IPS-20b (cell line): ENCODE measurements around the gene ARSG.

Source experiments
- H3K27ac ChIP-seq: one replicate; pipeline ENCODE4 v1.5.1; 2013; ENCODE audit warnings: low read length
- H3K27me3 ChIP-seq: 2 replicates; pipeline ENCODE4 v1.6.1; 2013; ENCODE audit warnings: mild to moderate bottlenecking, low read length, inconsistent platforms; ENCODE audit not compliant: insufficient read depth
- H3K36me3 ChIP-seq: 2 replicates; pipeline ENCODE4 v1.6.1; 2013; ENCODE audit warnings: low read depth, mild to moderate bottlenecking, inconsistent platforms, low read length, moderate library complexity; ENCODE audit not compliant: insufficient read depth
- H3K4me1 ChIP-seq: 2 replicates; pipeline ENCODE4 v1.6.1; 2013; ENCODE audit warnings: mild to moderate bottlenecking, control low read depth, inconsistent platforms, low read length, moderate library complexity; ENCODE audit not compliant: insufficient read depth
- H3K4me3 ChIP-seq: 2 replicates; pipeline ENCODE4 v1.5.1; 2013; ENCODE audit warnings: mild to moderate bottlenecking, low read length, inconsistent platforms
- H3K9ac ChIP-seq: 2 replicates; pipeline ENCODE4 v1.6.1; 2013; ENCODE audit warnings: low read depth, mild to moderate bottlenecking, inconsistent platforms, low read length, moderate library complexity
- H3K9me3 ChIP-seq: 2 replicates; pipeline ENCODE4 v1.6.1; 2013; ENCODE audit warnings: mild to moderate bottlenecking, low read depth, low read length, inconsistent platforms; ENCODE audit not compliant: insufficient read depth

ARSG gene

DNA sequence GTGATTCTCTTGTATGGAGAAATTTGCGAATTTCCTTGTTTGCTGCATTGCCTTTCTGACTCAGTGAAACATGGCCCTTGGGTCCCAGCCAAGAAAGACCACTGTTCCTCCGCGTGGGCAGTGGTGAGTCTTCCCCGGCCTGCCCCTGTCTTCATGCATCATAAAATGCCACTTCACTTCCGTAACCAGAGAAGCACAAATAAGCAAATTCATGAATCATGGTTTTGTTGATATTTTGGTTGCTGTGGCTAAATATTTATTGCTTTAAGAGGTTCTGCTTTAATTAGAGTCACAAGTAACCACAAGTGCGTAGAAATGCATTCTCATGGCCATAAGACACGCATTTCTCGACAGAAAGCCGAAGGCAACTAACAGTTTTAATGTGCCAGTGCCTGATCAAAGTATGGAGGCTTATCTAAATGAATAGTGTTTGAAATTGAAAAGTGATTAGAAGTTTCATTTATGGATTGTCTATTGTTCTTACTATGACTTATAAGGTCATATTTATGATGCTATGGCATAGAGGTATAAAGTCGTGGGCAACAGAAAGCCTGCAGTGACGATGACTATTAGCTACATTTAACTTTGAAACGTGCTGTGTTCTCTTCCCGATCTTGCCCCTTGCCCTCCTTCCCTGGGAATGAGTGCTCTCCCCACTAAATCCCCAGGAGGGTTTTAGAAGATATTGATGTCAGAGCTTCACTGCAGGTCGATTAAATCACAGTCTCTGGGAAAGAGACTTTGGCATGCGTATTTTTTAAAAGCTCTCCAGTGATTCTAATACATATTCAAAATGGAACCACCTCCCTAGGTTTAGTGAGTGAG is 90.0 kb downstream of the ARSG start:
- H3K4me1 ChIP-seq = peaks cover 18% of the 10 kb centered on the region; the same call in 1 of the 2 replicates
- H3K27ac ChIP-seq = no peak overlapping the region
- no peaks in the 10 kb centered on the region for H3K9me3 ChIP-seq
- H3K36me3 ChIP-seq = no peaks in the 10 kb centered on the region
- no peaks in the 10 kb centered on the region for H3K27me3 ChIP-seq
- no peak overlapping the region for H3K9ac ChIP-seq
- H3K4me3 ChIP-seq = no peak overlapping the region

- Histone ChIP-seq H3K4me3 (no peak overlapping the region), H3K4me1 (peaks cover 13% of the 10 kb centered on the region; the same call in 1 of the 2 replicates), H3K27ac (no peak overlapping the region)
These were observed 91.3 kb downstream of the ARSG start for GRCh38 chr17:68382582-68383085.

DNA sequence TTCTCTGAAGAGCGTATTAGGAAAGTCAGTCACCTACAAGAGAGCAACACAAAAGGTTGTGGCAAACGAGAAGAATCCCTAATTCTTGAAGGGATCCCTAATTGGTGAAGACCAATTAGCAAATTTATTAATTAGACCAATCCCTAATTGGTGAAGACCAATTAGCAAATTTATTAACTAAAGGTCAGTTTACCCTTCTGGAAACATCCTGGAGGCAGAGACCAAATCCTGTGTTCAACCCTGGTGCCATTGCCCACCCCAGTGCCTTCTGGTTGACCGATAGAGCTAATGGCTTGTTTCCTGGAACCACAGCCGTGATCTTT is 91.8 kb downstream of the ARSG start:
- no peak overlapping the region for H3K27ac ChIP-seq

More at GRCh38 chr17:68382582-68383085, 91.3 kb downstream of the ARSG start:
- Histone ChIP-seq H3K36me3 (no peaks in the 10 kb centered on the region), H3K27me3 (no peaks in the 10 kb centered on the region), H3K9me3 (no peaks in the 10 kb centered on the region), H3K9ac (no peak overlapping the region)

DNA sequence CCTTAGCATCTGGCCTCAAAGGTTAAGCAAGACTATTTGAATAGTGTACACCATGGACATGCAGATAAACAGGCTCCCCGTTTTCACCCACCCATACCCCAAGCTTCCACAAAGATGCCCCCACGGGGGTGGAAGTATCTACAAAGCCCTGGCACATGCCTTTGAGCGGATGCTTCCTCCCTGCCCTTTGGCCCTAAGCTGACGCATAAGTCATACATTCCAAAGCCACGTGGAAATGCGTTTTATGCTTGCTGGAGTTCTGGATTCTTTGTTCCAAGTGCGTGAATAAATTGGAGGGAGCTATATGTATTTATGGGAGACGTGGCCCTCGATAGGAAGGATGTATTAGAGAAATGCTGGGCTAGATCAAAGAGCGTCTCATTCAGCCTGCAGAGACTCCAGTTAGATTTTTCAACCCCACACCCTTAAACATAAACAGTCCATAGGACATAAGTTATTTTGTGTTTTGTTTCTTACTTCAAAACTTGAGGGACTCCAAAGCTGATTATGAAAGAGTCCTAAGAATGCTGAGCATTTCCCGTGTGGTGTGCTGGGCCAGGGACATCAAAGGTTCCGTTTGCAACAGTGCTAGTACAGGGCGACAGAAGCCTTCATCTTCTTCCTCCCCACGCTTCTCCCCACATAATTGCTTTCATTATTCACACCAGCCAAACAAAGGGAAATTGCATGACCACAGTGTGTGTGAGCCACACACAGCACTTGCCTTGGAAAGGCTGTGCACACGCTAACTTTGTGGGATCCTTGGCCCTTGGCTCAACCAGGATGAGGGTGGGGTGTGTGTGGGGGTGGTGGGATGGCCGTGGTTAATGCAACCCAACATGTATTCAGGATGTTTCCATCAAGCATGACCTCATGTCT is 92.4 kb downstream of the ARSG start:
- H3K27ac ChIP-seq = no peak overlapping the region
- H3K4me1 ChIP-seq = peaks cover 4% of the 10 kb centered on the region; the same call in 1 of the 2 replicates
- H3K4me3 ChIP-seq = no peak overlapping the region
- no peaks in the 10 kb centered on the region for H3K27me3 ChIP-seq
- H3K36me3 ChIP-seq = no peaks in the 10 kb centered on the region
- no peaks in the 10 kb centered on the region for H3K9me3 ChIP-seq
- no peak overlapping the region for H3K9ac ChIP-seq

More for the DNA sequence above, 91.8 kb downstream of the ARSG start:
- no peak overlapping the region for H3K9ac ChIP-seq
- no peak overlapping the region for H3K4me3 ChIP-seq
- no peaks in the 10 kb centered on the region for H3K9me3 ChIP-seq
- H3K27me3 ChIP-seq = no peaks in the 10 kb centered on the region
- H3K4me1 ChIP-seq = peaks cover 10% of the 10 kb centered on the region; the same call in 1 of the 2 replicates
- H3K36me3 ChIP-seq = no peaks in the 10 kb centered on the region

DNA sequence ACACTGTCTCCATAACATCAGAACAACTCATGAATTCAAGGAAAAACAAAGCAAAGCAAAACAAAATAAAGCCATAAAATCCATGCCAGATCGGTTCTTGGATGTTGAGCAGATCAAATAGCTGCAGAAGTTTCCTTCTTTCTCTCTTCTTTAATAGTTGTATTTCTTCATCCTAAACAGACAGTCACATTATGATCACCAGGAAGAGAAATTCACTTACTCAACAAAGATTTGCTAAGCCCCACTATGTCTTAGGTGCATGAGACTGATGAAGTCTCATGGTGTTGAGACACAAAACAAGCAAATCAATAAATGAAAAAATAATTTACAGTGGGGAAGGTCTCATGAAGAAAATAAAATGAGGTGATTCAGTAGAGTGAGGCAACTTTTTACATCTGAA is 93.2 kb downstream of the ARSG start:
- H3K36me3 ChIP-seq = no peaks in the 10 kb centered on the region
- H3K9ac ChIP-seq = no peak overlapping the region
- H3K27ac ChIP-seq = no peak overlapping the region
- H3K4me1 ChIP-seq = no peaks in the 10 kb centered on the region
- no peaks in the 10 kb centered on the region for H3K27me3 ChIP-seq
- no peaks in the 10 kb centered on the region for H3K9me3 ChIP-seq
- no peak overlapping the region for H3K4me3 ChIP-seq

GRCh38 chr17:68384941-68385340 is 93.6 kb downstream of the ARSG start:
- Histone ChIP-seq H3K4me3 (no peak overlapping the region), H3K27ac (no peak overlapping the region), H3K4me1 (no peaks in the 10 kb centered on the region), H3K36me3 (no peaks in the 10 kb centered on the region), H3K9ac (no peak overlapping the region), H3K27me3 (no peaks in the 10 kb centered on the region), H3K9me3 (no peaks in the 10 kb centered on the region)

DNA sequence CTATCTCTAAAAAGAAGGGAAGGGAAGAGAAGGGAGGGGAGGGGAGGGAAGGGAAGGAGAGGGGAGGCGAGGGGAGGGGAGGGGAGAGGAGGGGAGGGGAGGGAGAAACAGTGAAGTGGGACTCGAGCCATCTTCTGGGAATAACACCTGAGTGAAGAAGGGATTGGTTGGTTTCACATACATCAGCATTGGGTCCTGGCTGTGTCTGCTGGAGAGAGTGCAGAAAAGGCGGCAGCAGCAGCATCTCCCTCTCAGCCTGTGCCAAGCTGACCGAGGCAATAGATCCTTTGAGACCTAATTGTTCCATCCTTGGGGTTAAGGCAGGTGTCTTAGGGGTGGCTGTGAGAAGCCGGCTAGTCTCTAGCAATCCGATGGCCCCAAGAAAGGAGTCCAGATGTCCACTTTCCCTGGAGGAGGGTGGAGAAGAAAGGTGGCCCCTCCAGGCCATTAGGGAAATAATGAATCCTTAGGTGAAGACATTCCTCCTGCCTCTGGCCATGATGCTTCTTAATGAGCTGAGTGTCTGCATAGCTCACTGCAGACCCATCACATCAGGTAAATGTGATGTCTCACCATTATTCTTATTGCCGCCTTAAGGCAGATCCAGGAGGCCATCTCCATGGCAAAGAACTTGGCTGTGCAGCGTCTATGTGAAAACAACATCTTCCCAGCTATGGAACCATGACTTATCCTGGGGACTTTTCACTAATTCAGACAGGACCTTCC is 94.4 kb downstream of the ARSG start:
- no peak overlapping the region for H3K27ac ChIP-seq
- no peaks in the 10 kb centered on the region for H3K36me3 ChIP-seq
- H3K27me3 ChIP-seq = no peaks in the 10 kb centered on the region
- no peak overlapping the region for H3K4me3 ChIP-seq
- no peaks in the 10 kb centered on the region for H3K9me3 ChIP-seq
- no peaks in the 10 kb centered on the region for H3K4me1 ChIP-seq
- no peak overlapping the region for H3K9ac ChIP-seq

- H3K9me3 ChIP-seq = no peaks in the 10 kb centered on the region
- H3K27me3 ChIP-seq = no peaks in the 10 kb centered on the region
- no peak overlapping the region for H3K9ac ChIP-seq
- no peak overlapping the region for H3K27ac ChIP-seq
- no peaks in the 10 kb centered on the region for H3K36me3 ChIP-seq
- H3K4me1 ChIP-seq = no peaks in the 10 kb centered on the region
- H3K4me3 ChIP-seq = no peak overlapping the region
These were observed 96.3 kb downstream of the ARSG start for GRCh38 chr17:68387435-68388218.

GRCh38 chr17:68389041-68389440 is 97.7 kb downstream of the ARSG start:
- Histone ChIP-seq H3K9me3 (no peaks in the 10 kb centered on the region), H3K4me1 (no peaks in the 10 kb centered on the region), H3K27me3 (no peaks in the 10 kb centered on the region), H3K27ac (no peak overlapping the region), H3K4me3 (no peak overlapping the region), H3K36me3 (no peaks in the 10 kb centered on the region), H3K9ac (no peak overlapping the region)

GRCh38 chr17:68390888-68391545 is 99.7 kb downstream of the ARSG start:
- Histone ChIP-seq H3K4me3 (no peak overlapping the region), H3K27me3 (no peaks in the 10 kb centered on the region), H3K27ac (no peak overlapping the region), H3K9me3 (no peaks in the 10 kb centered on the region), H3K9ac (no peak overlapping the region; the same call in 1 of the 2 replicates), H3K4me1 (no peaks in the 10 kb centered on the region), H3K36me3 (no peaks in the 10 kb centered on the region)
